Inflammatory macrophage treated with lipopolysaccharide for 1 hour (primary cell): ENCODE results near the gene GRIK1.
"Not testable (repeated sequence)": the region's sequence is repeated elsewhere in the genome, so short reads cannot be mapped to it uniquely, and the experiment has no call there.

Experiments used
- DNase-seq, 2 donors: peaks; one replicate each; pipeline ENCODE4 v3.0.0-alpha.2; 2020 to 2022

GRIK1 gene

DNA sequence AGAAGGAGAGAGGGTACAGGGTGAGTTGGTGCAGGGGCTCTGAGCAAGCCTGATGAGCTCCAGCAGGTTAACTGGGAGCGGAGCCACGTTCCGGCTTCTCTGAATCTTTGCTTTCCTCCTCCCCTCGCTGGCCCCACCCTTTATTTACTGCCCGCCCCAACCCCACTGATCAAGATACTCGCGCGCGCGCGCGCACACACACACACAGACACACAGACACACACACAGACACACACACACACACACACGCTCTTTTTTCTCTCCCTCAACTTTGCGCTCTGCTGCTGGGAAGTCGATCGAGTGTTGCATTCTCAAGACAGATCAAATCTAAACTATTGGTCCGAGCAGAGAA, at the start of gene GRIK1:
GRIK1 (minus strand) TSS at position 73 of the 352 bp plus-strand sequence.
- no peak for DNase-seq

DNA sequence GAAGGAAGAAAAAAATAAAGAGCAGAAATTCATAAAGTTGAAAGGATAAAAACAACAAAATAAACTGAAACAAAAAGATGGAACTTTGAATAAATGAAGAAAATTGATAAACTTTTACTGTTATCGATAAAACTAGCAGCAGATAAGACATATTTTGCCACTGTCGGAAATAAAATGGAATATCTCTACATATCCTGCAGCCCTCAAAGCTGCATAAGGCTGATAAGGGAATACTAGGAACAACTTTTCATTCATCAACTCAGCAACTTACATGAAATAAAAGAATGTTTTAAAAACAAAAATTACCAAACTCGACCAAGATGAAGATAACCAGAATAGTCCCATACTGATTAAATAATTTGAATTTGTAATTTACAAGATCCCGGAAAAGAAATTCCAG, 48.0 kb upstream of the GRIK1 start:
- no peak for DNase-seq

- DNase-seq: no peak
Observed at GRCh38 chr21:29985866-29986265, 46.1 kb upstream of the GRIK1 start.

- no peak for DNase-seq
Observed at GRCh38 chr21:29979043-29979442, 39.2 kb upstream of the GRIK1 start.

- no peak for DNase-seq
Observed at GRCh38 chr21:29975776-29976175, 36.0 kb upstream of the GRIK1 start.

- no peak for DNase-seq
Observed at GRCh38 chr21:29973258-29973657, 33.5 kb upstream of the GRIK1 start.

DNA sequence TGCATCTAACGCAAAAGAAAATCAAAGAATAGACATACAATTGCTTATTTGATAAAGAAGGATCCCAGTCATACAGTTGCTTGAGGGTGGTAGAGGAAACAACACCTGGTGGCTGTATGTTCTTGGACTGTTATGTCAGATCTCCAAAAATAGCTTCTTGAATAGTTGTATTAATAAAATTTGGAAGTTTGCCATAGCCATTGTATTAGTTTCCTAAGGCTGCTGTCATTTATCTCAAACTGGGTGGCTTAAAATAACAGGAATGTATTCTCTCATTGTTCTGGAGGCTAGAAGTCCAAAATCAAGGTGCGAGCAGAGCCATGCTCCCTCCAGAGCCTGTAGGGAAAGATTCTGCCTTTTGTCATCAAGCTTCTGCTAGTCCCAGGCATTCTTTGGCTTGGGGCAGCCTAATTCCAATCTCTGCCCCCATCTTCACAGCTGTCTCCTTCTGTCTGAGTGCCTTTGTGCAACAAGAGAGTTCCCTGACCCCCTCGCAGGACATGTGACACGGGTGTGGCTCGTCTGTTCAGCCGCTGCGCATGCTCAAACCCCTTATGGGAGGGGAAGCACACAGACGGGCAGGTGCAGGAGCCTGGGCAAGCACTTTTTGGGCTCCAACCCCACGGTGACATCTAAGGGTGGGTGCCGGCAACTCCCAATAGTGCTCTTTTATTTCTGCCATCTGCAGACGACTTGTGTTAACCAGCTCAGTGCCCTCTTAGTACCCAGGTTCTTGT, 21.7 kb upstream of the GRIK1 start:
- DNase-seq: no peak

DNA sequence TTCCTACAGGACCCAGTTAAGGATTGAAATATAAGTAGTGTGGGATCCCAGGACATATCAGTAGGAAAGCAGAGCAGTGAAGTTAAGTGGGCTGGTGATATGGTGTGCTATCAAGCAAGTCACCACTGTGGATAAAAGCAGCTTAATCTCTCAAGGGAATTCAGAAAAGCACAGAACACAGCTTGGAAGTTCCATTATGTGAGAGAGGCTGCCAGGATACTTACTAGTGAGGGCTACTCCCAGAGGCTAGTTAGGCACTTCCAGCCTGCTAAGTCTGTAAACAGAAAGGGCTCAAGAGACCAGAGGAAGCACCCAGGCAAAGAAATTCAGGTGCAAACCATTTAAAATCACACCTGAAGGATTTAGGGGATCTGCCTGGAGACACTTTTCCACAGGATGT, 18.8 kb upstream of the GRIK1 start:
- no peak for DNase-seq

DNA sequence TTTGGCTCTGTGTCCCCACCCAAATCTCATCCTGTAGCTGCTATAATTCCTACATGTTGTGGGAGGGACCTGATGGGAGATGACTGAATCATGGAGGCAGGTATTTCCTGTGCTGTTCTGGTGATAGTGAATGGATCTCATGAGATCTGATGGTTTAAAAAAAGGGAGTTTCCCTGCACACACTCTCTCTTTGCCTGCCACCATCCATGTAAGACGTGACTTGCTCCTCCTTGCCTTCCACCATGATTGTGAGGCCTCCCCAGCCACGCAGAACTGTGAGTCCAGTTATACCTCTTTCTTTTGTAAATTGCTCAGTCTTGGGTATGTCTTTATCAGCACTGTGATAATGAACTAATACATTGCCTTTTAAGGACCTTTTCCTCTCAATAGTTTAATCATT, 18.2 kb upstream of the GRIK1 start:
- DNase-seq: not testable (repeated sequence)

DNA sequence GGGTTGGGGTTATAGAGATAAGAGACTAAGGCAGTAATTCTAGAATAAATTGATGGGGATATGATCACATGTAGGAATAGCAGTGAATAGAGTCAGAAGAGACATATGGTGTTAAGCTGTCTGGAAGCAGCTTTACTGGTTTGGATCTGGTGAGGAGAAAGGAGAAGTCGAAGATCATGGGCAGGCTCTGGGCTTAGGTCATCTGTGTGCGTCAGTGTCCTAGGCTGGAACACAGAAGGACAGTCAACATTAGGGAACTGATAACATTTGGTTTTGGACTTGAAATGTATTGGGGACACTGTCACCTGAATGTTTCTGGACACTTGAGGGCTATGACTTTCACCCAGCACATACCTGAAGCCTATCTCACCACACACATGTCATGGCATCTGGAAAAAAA, 13.9 kb upstream of the GRIK1 start:
- DNase-seq: no peak

GRCh38 chr21:29953072-29953471, 13.3 kb upstream of the GRIK1 start:
- DNase-seq: no peak

GRCh38 chr21:29951911-29952310, 12.1 kb upstream of the GRIK1 start:
- DNase-seq: no peak

DNA sequence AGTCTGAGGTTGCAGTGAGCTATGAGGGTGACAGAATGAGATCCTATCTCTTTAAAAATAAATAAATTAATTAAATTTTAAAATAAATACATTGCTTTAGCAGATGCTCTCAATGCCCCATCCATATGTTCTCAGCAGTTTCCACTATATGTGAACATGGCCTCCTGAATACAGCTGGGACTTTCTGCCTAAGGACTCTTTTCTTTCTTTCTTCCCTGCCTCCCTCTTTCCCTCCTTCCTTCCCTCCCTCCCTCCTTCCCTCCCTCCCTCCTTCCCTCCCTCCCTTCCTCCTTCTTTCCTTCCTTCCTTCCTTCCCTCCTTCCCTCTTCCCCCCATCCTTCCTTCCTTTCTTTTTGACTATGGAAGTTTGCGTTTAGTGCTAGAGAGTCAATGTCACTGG, 10.2 kb upstream of the GRIK1 start:
- no peak for DNase-seq

- no peak for DNase-seq
Observed at GRCh38 chr21:29947119-29947518, 7.3 kb upstream of the GRIK1 start.

DNA sequence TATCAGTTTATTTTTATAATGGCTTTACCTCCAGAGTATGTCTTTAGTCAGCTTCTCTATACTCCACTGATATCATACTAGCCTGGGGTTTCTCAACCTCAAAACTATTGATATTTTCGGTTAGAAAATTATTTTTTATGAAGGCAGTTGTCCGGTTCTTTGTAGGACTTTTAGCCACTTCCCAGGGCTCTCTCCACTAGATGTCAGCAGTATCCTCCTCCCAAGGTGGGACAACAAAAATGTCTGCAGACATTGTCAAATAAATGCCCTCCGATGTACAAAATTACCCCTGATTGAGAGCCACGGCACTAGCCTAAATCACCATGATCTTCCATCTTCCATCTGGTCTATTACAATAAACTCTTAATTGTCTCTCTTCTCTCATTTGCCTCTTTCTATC, 4.1 kb upstream of the GRIK1 start:
- DNase-seq: no peak

GRCh38 chr21:29942034-29942433, 2.2 kb upstream of the GRIK1 start:
- DNase-seq: no peak

- no peak for DNase-seq
Observed at GRCh38 chr21:29940991-29941390, 1.2 kb upstream of the GRIK1 start.

- DNase-seq: no peak
Observed at GRCh38 chr21:29940361-29940760, 565 bp upstream of the GRIK1 start.

GRCh38 chr21:29939104-29939923, 482 bp downstream of the GRIK1 start:
- no peak for DNase-seq

GRCh38 chr21:29938776-29939103, 1.1 kb downstream of the GRIK1 start:
- DNase-seq: no peak

GRCh38 chr21:29933088-29933487, 6.7 kb downstream of the GRIK1 start:
- no peak for DNase-seq

DNA sequence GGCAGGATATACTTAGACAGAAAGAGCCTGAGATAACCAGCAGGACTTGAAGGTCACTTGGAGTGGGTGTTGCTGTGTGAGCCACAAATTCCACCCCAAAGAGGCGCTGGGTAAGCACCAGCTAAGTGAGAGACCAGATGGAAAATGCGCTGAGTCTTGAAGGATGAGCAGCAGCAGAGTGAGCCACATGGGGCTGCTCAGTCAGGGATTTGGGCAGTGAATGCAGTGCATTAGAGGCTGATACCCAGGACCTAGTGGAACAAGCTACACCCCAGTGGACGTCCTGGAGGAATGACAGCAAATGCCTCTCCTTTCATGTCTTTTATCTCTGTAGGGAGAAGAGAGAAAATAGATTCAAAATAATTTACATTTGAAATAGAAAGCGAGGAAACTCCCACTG, 11.3 kb downstream of the GRIK1 start:
- DNase-seq: no peak

DNA sequence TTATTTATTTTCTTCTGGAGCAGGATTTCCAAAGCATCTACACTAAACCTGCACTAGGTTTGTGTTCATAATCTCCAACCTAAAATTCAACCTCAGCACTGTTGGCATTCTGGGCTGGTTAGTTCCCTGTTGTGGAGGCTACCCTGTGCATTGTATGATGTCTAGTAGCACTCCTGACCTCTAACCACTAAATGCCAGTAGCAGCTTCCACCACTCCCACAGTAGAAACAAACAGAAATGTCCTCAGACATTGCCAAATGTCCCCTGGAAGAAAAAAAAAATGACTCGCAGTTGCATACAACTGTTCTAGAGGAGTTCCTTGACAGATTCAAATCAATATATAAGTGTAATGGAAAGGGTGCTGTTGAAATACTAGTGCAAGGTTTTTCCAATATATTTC, 18.9 kb downstream of the GRIK1 start:
- no peak for DNase-seq

- DNase-seq: no peak
Observed at GRCh38 chr21:29914326-29914725, 25.5 kb downstream of the GRIK1 start.

DNA sequence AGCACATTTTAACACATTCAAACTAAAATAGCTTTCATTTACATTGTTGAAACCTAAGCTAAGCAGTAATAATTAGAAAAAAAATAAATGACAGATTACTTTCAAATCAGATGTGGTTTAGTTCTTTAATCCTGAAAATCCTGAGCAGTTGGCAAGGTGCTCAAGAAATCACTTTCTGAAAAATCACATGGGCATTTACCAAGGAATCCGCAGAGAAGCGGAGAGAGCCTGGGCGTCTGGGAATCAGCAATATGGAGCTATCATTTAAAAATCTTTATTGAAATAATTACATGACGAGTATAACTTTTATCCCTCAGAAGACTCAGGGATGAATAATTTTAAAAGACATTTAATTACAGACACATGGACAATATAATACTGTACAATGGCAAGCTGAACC, 30.2 kb downstream of the GRIK1 start:
- no peak for DNase-seq
